22Rv1 (cell line): ENCODE data around the gene TRAPPC10.

ENCODE experiments used
- CTCF ChIP-seq: fragments of 450-650 bp; IDR thresholded peaks from 2 replicates; pipeline ENCODE4 v1.5.1; 2017; ENCODE audit warnings: mild to moderate bottlenecking
- ZFX ChIP-seq: fragments of 450-650 bp; IDR thresholded peaks from 2 replicates; pipeline ENCODE4 v1.6.1; 2017; ENCODE audit warnings: antibody characterized with exemption, borderline replicate concordance

GRCh38 chr21:44038063-44038462 lies 26.0 kb downstream of the TRAPPC10 start:
- TF ChIP-seq CTCF (no peak), ZFX (no peak)
